ENCODE results near the gene IPCEF1. TPM values are rescaled to one million over a fixed set of nuclear protein-coding genes. Genes with fewer than 3 reads are reported as not detected.

The IPCEF1 gene
- total RNA-seq, 1 donor from 2014 or later: not detected

DNA sequence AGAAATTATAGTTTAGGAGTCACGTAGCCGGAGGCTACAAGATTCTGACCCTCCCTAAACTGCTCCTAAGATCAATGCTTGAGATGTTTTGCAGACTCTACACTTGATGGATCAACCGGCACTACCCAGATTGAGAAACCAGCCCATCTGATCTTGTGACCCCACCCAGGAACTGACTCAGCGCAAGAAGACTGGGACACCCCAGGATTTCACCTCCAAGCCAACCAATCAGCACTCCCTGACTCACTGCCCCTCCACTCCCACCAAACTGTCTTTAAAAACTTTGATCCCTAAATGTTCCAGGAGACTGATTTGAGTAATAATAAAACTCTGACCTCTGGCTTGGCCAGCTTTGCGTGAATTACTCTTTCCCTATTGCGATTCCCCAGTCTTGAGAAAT, 217.8 kb downstream of the IPCEF1 start:
- H3K4me1 ChIP-seq: no peaks in the 10 kb centered on the region
- TF ChIP-seq, protein P1, sequence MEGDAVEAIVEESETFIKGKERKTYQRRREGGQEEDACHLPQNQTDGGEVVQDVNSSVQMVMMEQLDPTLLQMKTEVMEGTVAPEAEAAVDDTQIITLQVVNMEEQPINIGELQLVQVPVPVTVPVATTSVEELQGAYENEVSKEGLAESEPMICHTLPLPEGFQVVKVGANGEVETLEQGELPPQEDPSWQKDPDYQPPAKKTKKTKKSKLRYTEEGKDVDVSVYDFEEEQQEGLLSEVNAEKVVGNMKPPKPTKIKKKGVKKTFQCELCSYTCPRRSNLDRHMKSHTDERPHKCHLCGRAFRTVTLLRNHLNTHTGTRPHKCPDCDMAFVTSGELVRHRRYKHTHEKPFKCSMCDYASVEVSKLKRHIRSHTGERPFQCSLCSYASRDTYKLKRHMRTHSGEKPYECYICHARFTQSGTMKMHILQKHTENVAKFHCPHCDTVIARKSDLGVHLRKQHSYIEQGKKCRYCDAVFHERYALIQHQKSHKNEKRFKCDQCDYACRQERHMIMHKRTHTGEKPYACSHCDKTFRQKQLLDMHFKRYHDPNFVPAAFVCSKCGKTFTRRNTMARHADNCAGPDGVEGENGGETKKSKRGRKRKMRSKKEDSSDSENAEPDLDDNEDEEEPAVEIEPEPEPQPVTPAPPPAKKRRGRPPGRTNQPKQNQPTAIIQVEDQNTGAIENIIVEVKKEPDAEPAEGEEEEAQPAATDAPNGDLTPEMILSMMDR (IDR thresholded peaks at IDR 0.05): no peak
- no peaks in the 10 kb centered on the region for H3K36me3 ChIP-seq
- no peak overlapping the region for H3K27ac ChIP-seq
- H3K9me3 ChIP-seq: no peaks in the 10 kb centered on the region
- no peak overlapping the region for H3K4me3 ChIP-seq
- H3K27me3 ChIP-seq: no peaks in the 10 kb centered on the region
- DNase-seq (ENCODE audit: low spot score in 2 of 2): no peak
- intact Hi-C loops (cut with DNase I): no loop called here

DNA sequence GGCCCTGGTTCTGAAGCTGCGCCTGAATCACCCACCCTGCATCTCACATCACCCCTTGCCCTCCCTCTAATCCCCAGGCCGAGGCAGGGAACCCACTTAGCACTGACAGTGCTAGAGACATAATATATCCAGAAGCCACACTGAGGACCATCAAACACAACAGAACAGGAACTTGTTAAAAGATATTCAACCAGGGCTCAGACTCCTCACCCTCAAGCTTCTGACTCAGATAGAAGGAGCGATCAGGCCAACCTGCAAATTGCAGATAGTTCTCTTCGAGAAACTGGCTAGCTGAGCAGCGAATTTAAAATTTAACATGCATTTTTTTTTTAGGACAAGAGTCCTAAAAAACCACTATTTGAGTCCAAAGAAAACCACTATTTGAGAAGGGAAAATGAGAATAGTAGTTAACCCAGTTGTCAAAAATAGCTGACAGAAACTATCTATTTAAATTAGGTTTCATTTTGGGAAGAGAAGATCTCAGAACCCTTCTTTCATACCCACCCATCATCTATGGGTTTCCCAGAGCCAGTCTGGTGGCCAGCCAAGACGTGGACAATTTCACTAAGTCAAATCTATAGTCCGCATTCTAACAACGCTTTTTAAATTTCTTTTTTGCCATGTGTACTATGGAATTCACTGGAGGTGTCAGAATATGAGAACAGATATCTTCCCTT, 222.0 kb downstream of the IPCEF1 start:
- Histone ChIP-seq H3K27me3 (no peaks in the 10 kb centered on the region), H3K4me1 (no peaks in the 10 kb centered on the region), H3K36me3 (no peaks in the 10 kb centered on the region), H3K27ac (no peak overlapping the region), H3K4me3 (no peak overlapping the region), H3K9me3 (no peaks in the 10 kb centered on the region)
- intact Hi-C loops (cut with DNase I): no loop called here
- TF ChIP-seq, protein P1 (IDR thresholded peaks at IDR 0.05): no peak
- no peak for DNase-seq (ENCODE audit: low spot score in 2 of 2)

DNA sequence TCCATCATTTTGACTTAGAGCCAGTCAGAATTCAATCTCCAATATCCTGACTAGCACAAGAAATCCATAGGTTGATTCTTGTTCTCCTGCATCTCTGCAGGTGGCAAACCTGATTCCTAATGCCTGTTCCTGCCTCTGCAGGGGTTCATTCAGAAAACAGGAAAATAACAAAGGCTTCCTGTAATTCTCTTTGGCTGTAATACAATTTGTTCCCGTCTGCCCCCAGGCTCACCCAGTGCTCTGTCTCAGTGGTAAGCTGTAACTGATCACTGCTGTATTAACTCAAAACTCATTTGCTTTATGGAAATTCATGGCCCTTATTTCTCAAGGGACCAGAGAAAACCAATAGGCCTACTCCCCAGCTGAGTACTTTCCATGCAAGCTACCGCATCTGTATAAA, 228.9 kb downstream of the IPCEF1 start:
- H3K4me1 ChIP-seq: no peaks in the 10 kb centered on the region
- no peaks in the 10 kb centered on the region for H3K27me3 ChIP-seq
- H3K4me3 ChIP-seq: no peak overlapping the region
- no peak for DNase-seq (ENCODE audit: low spot score in 2 of 2)
- H3K9me3 ChIP-seq: no peaks in the 10 kb centered on the region
- no peaks in the 10 kb centered on the region for H3K36me3 ChIP-seq
- H3K27ac ChIP-seq: no peak overlapping the region
- intact Hi-C loops (cut with DNase I): no loop called here
- TF ChIP-seq, protein P1 (IDR thresholded peaks at IDR 0.05): no peak

DNA sequence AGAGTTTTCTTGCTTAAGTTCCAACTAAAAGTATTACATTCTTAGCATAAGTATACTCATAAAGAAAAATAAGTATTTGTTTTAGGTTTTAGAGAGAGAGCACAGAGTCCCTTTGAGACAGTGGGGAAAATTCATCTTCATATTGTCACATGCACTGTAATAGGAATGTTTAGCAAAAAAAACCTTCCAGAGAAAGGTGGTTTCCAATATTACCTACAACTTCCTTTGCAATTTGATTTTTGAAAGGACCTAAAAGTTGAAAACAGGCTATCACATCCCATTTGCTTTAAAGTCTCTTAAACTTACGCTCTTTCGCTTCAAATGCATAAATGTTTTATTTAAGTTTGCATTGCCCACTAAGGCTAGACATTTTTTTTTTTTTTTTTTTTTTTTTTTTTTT, 231.2 kb downstream of the IPCEF1 start:
- Histone ChIP-seq H3K36me3 (no peaks in the 10 kb centered on the region), H3K4me3 (no peak overlapping the region), H3K9me3 (no peaks in the 10 kb centered on the region), H3K4me1 (no peaks in the 10 kb centered on the region), H3K27me3 (no peaks in the 10 kb centered on the region), H3K27ac (no peak overlapping the region)
- intact Hi-C loops (cut with DNase I): no loop called here
- DNase-seq (ENCODE audit: low spot score in 2 of 2): no peak
- TF ChIP-seq, protein P1 (IDR thresholded peaks at IDR 0.05): no peak

DNA sequence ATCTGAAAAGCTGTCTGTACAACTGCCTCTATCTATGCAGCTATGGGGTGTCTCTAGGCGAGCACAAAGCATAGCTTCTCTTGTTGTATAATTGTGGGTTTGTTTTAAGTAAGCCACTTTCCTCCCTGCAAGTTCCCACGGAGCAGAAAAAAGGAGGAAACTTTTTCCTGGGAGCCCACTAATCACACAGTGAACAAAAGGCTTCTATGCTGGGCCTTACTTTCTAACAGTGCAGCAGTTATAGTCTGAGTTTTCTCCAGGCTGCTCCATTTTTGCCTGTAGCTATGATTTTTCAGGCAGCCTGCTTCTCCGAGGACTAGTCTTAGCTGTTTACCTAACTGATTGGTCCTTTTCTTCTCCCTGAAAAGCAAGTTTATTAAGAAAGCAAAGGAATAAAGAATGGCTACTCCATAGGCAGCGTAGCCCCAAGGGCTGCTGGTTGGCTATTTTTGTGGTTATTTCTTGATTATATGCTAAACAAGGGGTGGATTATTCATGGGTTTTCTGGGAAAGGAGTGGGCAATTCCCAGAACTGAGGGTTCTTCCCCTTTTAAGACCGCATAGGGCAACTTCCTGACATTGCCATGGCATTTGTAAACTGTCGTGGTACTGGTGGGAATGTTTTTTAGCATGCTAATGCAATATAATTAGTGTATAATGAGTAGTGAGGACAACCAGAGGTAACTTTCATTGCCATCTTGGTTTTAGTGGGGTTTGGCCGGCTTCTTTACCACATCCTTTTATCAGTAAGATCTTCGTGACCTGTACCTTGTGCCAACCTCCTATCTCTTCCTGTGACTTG, 233.2 kb downstream of the IPCEF1 start:
- TF ChIP-seq, protein P1 (IDR thresholded peaks at IDR 0.05): no peak

More for the DNA sequence above, 233.2 kb downstream of the IPCEF1 start:
- H3K36me3 ChIP-seq: no peaks in the 10 kb centered on the region
- intact Hi-C loops (cut with DNase I): no loop called here
- no peak overlapping the region for H3K4me3 ChIP-seq
- H3K27ac ChIP-seq: no peak overlapping the region
- no peaks in the 10 kb centered on the region for H3K27me3 ChIP-seq
- H3K9me3 ChIP-seq: no peaks in the 10 kb centered on the region
- no peaks in the 10 kb centered on the region for H3K4me1 ChIP-seq
- DNase-seq (ENCODE audit: low spot score in 2 of 2): no peak

Measured in ascending aorta (tissue), 2 donors.